ENCODE measurements around the gene CYP2U1.
"Not testable (repeated sequence)": the region's sequence is repeated elsewhere in the genome, so short reads cannot be mapped to it uniquely, and the experiment has no call there.

The CYP2U1 gene

DNA sequence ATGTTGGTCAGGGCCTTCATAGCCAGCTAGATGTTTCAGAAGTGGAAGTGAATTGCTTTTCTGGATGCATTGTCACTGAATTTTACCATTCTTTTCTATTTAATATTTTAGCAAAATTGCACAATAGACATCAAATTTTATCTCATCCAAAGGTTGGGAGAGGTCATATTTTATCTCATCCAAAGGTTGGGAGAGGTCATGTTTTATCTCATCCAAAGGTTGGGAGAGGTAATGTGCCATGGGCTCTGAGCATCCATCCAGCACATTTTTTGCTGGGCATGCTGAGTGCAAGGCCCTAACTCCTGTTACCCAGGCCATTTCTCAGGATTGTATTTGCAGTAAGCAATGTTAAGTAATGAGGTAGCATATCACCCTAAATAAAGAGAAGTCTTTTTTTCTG lies 14.7 kb upstream of the CYP2U1 start:
- in situ Hi-C loops (cut with MboI; ENCODE audit: low sequenced_read_pairs, unreplicated experiment), result no loop called here
- no peak for DNase-seq (ENCODE audit: low spot score)
- TF ChIP-seq, protein P1, sequence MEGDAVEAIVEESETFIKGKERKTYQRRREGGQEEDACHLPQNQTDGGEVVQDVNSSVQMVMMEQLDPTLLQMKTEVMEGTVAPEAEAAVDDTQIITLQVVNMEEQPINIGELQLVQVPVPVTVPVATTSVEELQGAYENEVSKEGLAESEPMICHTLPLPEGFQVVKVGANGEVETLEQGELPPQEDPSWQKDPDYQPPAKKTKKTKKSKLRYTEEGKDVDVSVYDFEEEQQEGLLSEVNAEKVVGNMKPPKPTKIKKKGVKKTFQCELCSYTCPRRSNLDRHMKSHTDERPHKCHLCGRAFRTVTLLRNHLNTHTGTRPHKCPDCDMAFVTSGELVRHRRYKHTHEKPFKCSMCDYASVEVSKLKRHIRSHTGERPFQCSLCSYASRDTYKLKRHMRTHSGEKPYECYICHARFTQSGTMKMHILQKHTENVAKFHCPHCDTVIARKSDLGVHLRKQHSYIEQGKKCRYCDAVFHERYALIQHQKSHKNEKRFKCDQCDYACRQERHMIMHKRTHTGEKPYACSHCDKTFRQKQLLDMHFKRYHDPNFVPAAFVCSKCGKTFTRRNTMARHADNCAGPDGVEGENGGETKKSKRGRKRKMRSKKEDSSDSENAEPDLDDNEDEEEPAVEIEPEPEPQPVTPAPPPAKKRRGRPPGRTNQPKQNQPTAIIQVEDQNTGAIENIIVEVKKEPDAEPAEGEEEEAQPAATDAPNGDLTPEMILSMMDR (IDR thresholded peaks at IDR 0.05; ENCODE audit: borderline replicate concordance, control extremely low read depth, extremely low read depth, insufficient read depth, missing control alignments), result no peak

DNA sequence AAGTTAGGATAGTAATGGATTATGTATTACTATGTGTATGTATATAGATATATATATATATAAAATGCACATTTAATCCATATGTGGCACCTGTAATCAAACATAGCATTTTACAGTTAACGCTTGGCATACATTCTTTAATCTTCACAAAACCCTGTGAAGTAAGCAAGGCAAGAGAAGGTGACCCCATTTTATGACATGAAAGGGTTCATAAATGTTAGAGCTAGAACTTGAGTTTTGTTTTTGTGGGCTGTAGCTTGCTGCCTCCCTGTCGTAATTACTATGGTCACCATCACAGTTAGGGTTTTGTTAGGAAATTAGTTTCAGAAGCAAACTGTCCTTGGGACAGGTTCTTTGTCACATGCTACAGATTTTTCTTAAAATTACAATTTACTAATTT lies 13.8 kb upstream of the CYP2U1 start:
- TF ChIP-seq, protein P1 (IDR thresholded peaks at IDR 0.05; ENCODE audit: borderline replicate concordance, control extremely low read depth, extremely low read depth, insufficient read depth, missing control alignments), result no peak
- in situ Hi-C loops (cut with MboI; ENCODE audit: low sequenced_read_pairs, unreplicated experiment), result no loop called here
- DNase-seq (ENCODE audit: low spot score), result no peak

DNA sequence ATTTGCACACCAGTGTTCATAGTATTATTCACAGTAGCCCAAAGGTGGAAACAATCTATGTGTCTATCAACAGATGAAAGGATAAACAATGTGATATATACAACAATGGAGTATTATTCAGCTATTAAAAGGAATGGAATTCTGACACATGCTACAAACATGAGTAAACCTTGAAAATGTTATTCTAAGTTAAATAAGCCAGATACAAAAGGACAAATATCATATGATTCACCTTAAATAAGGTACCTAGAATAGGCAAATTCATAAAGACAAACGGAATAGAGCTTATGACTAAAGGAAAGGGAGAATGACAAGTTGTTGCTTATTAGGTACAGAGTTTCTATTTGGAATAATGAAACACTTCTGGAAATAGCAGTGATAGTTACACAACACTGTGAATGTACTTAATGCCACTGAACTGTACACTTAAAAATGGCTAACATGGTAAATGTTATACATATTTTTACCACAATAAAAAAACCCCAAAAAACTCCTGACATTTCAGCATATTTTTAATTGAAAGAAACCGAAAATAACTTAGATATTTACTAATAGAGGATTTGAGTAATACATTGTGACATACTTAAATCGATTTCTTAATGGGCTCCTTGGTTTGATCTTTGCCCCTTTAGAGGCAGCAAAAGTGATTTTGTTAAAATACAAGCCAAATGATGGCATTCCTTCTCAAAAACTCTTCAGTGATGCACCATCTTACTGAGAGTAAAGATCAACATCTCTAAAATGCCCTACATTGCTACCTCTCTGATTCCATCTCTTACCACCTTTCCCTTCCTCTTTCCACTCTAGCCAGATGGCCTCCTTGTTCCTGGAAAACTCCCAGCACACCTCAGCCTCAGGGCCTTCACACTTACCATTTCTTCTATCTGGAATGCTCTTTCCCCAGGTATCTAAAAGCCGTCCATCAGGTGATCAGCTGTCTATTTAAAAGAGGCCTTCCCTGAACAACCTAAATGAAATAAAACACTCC lies 8.6 kb upstream of the CYP2U1 start:
- no peak for DNase-seq (ENCODE audit: low spot score)

DNA sequence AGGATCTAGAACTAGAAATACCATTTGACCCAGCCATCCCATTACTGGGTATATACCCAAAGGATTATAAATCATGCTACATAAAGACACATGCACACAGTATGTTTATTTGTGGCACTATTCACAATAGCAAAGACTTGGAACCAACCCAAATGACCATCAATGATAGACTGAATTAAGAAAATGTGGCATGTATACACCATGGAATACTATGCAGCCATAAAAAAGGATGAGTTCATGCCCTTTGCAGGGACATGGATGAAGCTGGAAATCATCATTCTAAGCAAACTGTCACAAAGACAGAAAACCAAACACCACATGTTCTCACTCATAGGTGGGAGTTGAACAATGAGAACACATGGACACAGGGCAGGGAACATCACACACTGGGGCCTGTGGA lies 5.6 kb upstream of the CYP2U1 start:
- in situ Hi-C loops (cut with MboI; ENCODE audit: low sequenced_read_pairs, unreplicated experiment); DNase-seq (ENCODE audit: low spot score): not testable (repeated sequence)

More for the DNA sequence above, 8.6 kb upstream of the CYP2U1 start:
- in situ Hi-C loops (cut with MboI; ENCODE audit: low sequenced_read_pairs, unreplicated experiment), result no loop called here
- TF ChIP-seq, protein P1 (IDR thresholded peaks at IDR 0.05; ENCODE audit: borderline replicate concordance, control extremely low read depth, extremely low read depth, insufficient read depth, missing control alignments), result no peak

DNA sequence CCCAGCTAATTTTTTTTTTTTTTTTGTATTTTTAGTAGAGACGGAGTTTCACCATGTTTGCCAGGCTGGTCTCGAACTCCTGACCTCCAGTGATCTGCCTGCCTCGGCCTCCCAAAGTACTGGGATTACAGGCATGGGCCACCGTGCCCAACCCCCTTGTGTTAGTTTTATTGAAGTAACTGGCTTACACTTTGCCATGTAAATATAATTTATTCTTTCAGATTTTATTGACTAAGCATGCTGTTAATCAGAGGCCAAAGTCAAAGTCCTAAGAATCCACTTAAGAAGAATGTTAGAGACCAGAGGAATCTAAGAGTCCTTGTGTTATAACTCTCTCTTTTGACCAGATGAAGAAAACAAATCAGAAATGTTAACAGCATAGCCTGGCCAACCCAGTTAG lies 4.5 kb upstream of the CYP2U1 start:
- in situ Hi-C loops (cut with MboI; ENCODE audit: low sequenced_read_pairs, unreplicated experiment); DNase-seq (ENCODE audit: low spot score): not testable (repeated sequence)

DNA sequence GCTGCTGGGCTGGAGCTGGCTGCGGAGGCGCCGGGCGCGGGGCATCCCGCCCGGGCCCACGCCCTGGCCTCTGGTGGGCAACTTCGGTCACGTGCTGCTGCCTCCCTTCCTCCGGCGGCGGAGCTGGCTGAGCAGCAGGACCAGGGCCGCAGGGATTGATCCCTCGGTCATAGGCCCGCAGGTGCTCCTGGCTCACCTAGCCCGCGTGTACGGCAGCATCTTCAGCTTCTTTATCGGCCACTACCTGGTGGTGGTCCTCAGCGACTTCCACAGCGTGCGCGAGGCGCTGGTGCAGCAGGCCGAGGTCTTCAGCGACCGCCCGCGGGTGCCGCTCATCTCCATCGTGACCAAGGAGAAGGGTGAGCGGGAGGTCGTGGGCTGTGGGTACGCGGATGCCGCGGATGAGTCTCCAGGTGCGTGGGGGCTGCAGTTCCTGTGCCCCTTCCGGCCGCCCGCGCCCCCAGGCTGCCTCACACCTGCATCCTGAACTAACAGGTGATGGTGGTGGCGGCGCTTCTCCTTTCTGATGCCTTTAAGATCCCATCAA lies 499 bp downstream of the CYP2U1 start:
- TF ChIP-seq, protein P1 (IDR thresholded peaks at IDR 0.05; ENCODE audit: borderline replicate concordance, control extremely low read depth, extremely low read depth, insufficient read depth, missing control alignments), result no peak
- in situ Hi-C loops (cut with MboI; ENCODE audit: low sequenced_read_pairs, unreplicated experiment), result no loop called here
- no peak for DNase-seq (ENCODE audit: low spot score)

DNA sequence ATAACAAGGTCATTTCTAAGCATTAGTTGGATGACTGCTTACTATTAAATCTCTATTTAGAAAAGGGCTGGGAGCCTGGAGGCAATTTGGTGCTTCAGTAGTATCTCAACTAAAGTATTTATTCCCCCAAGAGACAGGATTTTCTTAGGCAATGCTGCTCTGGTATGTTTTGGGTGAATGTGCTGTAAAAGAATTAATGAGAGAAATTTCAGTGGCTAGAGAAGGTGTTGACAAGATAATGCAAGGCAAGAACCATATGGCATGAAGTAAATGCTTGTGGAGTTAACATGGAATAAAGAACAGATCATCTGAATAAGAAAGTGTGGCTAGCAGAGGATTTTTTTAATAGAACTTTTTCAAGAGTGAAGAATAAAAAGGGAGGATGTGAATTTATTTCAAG lies 3.9 kb downstream of the CYP2U1 start:
- DNase-seq (ENCODE audit: low spot score), result no peak
- TF ChIP-seq, protein P1 (IDR thresholded peaks at IDR 0.05; ENCODE audit: borderline replicate concordance, control extremely low read depth, extremely low read depth, insufficient read depth, missing control alignments), result no peak
- in situ Hi-C loops (cut with MboI; ENCODE audit: low sequenced_read_pairs, unreplicated experiment), result no loop called here

Data from GM13976 (cell line).